CD4-positive, alpha-beta T cell treated with Interleukin-2 at 100 ng/mL for 4 hours (primary cell): ENCODE results near the gene RIMS1.

Experiments
- DNase-seq: peaks from one replicate; pipeline ENCODE4 v3.0.0-alpha.2; 2020; ENCODE audit warnings: low spot score

The RIMS1 gene

DNA sequence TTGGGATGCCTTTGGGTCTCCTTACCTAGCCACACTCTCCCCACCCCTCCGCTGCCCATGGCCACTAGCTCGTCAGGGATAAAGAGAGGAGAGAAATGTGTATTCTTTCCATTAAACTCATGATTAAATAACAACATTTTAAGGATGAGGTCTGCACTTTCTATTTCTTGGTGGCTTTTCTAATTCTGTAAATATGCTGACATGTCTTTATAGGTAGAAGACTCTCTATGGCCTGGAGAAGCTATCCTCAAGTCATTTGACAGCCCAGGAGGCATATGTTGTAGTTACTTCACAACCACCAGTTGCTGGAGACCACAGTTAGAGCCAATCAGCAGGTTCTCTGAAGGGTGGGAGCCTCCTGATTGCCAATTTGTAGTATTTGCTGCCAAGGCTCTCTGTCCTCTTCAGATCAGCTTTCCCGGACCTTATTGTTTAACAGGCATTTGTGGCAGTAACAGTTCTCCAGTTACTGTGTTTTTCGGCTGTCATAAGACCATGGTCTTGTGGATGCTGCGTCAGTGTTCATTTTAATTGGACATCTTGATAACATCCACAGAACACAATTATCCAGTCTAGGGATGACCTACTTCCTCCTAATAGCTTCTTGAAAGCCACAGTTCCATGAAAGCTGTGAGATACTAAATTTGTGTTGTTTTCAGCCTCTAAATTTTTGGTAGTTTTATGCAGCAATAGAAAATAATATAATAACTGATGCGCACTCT, 530.6 kb downstream of the RIMS1 start:
- DNase-seq = no peak

GRCh38 chr6:72417759-72418158, 531.4 kb downstream of the RIMS1 start:
- DNase-seq = no peak

- no peak for DNase-seq
Measured at GRCh38 chr6:72418495-72418894, 532.1 kb downstream of the RIMS1 start.

GRCh38 chr6:72419966-72420365, 533.6 kb downstream of the RIMS1 start:
- no peak for DNase-seq

DNA sequence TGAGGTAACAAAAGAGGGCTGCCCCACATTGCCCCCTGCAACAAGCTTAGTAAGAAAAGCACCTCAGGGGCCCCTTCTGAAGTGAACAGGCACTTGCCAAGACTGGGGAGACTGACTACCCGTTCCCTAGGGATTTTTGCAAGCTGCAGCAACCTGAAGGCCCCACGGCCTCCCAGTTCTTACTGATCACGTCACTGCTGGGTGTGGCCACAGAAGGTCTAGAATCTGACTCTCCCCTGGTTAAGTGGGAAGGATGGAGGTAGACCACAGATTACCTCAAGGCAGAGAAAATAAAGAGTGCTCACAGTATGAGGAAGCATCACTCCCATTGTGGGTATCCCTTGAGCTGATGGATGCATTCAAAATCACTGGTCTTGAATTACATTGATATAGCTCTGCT, 534.1 kb downstream of the RIMS1 start:
- DNase-seq = no peak

- no peak for DNase-seq
Measured at GRCh38 chr6:72421387-72421786, 535.0 kb downstream of the RIMS1 start.

DNA sequence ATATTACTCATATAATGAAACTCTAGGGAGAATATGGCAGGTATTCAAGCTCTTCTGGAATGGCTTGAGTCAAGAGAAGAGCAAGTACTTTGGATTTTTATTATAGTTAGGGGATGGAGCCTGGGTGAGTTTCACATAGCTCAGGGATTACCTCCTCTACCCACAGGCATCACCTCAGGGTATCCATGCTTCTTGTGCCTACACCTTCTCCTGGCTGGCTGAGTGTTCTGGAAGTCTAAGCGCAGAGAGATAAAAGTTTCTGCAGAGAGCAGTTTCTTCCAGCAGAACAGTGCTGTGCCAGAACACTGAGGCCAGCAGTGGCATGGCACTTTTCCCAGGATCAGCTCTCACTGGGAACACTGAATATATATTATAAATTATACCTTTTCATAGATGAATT, 535.8 kb downstream of the RIMS1 start:
- DNase-seq = no peak

GRCh38 chr6:72424476-72424875, 538.1 kb downstream of the RIMS1 start:
- no peak for DNase-seq

DNA sequence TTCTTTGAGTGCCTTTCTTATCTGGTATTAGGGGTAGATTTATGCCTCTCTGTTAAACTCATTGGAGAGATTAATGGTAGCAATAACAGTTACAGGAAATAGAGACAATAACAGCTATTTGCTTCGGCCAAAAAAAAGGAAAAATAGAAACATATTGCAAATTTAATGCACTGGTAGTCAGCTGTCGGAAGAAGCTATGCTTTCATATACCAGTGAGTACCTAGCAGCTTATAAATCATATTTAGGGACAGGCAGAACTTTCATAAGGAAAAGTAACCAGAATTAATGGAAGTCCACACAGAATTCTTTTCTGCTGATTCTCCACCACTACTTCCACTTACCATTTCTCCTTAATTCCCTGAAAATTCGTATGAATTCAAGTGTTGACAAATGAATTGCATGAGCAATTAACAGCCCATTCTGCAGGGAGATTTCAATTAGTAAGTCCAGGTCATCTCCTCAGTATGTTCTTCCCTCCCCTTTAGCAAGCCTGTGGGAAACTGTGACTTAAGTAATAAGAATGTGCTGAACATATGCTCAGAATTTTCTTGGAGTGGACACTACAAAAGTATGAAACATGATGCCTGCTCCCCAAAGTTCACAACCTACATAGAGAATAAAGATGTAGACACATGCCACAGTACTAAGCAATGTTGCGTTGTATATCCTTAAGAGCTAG, 538.8 kb downstream of the RIMS1 start:
- no peak for DNase-seq

DNA sequence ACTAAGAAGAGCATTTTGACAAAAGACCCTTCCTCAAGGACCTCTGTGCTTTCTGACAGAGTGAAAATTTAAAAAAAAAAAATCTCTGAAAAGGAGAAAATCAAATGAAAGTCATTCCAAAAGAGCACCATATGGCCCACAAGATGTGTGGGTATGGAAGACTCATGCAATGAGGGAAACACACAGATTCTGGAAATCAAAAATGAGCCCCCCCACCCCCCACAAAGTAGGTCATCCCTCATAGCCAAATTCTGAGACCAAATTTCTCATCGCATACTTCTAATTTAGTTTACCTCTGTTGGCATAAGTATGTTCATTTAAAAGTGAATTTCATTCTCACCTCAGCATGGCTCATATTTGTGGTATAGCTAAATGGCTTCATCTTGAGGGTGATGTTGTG, 554.3 kb downstream of the RIMS1 start:
- DNase-seq = no peak

GRCh38 chr6:72446430-72446829, 560.1 kb downstream of the RIMS1 start:
- DNase-seq = no peak
